Activated B cell treated with CpG ODN at 0.5 μM for 24 hours (primary cell): Measurements from ENCODE around the gene TUBGCP3. TPM values are rescaled to one million over a fixed set of nuclear protein-coding genes. Genes with fewer than 3 reads are reported as not detected.

Experiments
- ATAC-seq: fragments of 200-7000 bp; cut with Tn5 transposase; one replicate; pipeline ENCODE4 v1.10.0; 2021; ENCODE audit warnings: low read depth, mild to moderate bottlenecking, moderate library complexity
- CTCF ChIA-PET: fragments of 350-600 bp; sonication (Branson Sonifier 250); formaldehyde crosslinking; loops from one replicate; lab custom pipeline; 2021; ENCODE audit warnings: antibody characterized with exemption; lab: Charles Lee
- POLR2A ChIA-PET: fragments of 350-600 bp; sonication (Branson Sonifier 250); formaldehyde crosslinking; loops from one replicate; lab custom pipeline; 2021; ENCODE audit warnings: antibody characterized with exemption; lab: Charles Lee
- DNase-seq: peaks from one replicate; pipeline ENCODE4 v3.0.0; 2022
- H3K27ac Mint-ChIP-seq: one replicate; pipeline ENCODE4 v1.8.0; 2020; ENCODE audit warnings: mixed read lengths
- H3K27me3 Mint-ChIP-seq: one replicate; pipeline ENCODE4 v1.8.0; 2021; ENCODE audit warnings: mixed read lengths
- H3K36me3 Mint-ChIP-seq: one replicate; pipeline ENCODE4 v1.8.0; 2021; ENCODE audit warnings: low read depth, mixed read lengths
- H3K4me1 Mint-ChIP-seq: one replicate; pipeline ENCODE4 v1.8.0; 2021; ENCODE audit warnings: mixed read lengths
- H3K4me3 Mint-ChIP-seq: one replicate; pipeline ENCODE4 v1.8.0; 2020; ENCODE audit warnings: mild to moderate bottlenecking, mixed read lengths
- H3K9me3 Mint-ChIP-seq: one replicate; pipeline ENCODE4 v1.8.0; 2020; ENCODE audit warnings: mixed read lengths
- intact Hi-C: fragments of 100-400 bp; cut with micrococcal nuclease; formaldehyde crosslinking; loops from one replicate; pipeline ENCODE4 v1.15.1; 2024
- total RNA-seq: library from RNA; stranded (reverse); gene quantifications from 2 replicates; pipeline ENCODE4 v1.2.3, GENCODE V29; 2022
- TF ChIP-seq, protein P1 (sequence below): fragments of 200-600 bp; IDR thresholded peaks from one replicate; pipeline ENCODE4 v1.8.0; 2022; ENCODE audit warnings: antibody characterized with exemption, mild to moderate bottlenecking

The TUBGCP3 gene
- total RNA-seq, 1 donor from 2014 or later = 57.4 TPM

DNA sequence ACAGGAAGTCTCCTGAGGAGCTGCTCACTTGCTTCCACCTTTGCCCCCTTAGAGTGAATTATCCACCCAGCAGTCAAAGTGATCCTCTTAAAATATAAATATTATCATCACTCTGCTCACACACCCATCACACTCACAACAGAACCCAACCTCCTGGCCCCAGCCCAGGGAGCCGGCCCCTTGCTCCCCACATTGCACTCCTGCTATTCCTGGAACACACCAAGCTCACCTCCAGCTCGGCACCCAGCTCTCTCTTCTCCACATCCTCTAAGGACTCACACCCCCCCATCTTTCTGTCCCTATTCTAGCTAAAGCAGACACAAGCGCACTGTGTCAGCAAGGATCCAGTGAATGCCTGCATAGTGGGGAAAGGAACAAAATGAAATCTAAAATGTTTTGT is 7.0 kb downstream of the TUBGCP3 start:
- Mint-ChIP-seq H3K36me3 (peaks cover 12% of the 10 kb centered on the region), H3K4me1 (peaks cover 47% of the 10 kb centered on the region), H3K27me3 (no peaks in the 10 kb centered on the region), H3K9me3 (no peaks in the 10 kb centered on the region), H3K27ac (no peak overlapping the region), H3K4me3 (no peak overlapping the region)
- TF ChIP-seq, protein P1, sequence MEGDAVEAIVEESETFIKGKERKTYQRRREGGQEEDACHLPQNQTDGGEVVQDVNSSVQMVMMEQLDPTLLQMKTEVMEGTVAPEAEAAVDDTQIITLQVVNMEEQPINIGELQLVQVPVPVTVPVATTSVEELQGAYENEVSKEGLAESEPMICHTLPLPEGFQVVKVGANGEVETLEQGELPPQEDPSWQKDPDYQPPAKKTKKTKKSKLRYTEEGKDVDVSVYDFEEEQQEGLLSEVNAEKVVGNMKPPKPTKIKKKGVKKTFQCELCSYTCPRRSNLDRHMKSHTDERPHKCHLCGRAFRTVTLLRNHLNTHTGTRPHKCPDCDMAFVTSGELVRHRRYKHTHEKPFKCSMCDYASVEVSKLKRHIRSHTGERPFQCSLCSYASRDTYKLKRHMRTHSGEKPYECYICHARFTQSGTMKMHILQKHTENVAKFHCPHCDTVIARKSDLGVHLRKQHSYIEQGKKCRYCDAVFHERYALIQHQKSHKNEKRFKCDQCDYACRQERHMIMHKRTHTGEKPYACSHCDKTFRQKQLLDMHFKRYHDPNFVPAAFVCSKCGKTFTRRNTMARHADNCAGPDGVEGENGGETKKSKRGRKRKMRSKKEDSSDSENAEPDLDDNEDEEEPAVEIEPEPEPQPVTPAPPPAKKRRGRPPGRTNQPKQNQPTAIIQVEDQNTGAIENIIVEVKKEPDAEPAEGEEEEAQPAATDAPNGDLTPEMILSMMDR = no peak
- ChIA-PET CTCF (no interaction called here), POLR2A (no interaction called here)
- intact Hi-C loops = loop anchor here (5.0 to 10.0 kb wide), 3 partner anchors 34 to 1866 kb away; partner anchors contain the start of genes ING1 and LAMP1
- DNase-seq = no peak
- ATAC-seq = no peak

GRCh38 chr13:112580211-112580610 is 7.7 kb downstream of the TUBGCP3 start:
- DNase-seq (no peak), ATAC-seq (no peak)
- Mint-ChIP-seq H3K27me3 (no peaks in the 10 kb centered on the region), H3K9me3 (no peaks in the 10 kb centered on the region), H3K36me3 (peaks cover 12% of the 10 kb centered on the region), H3K4me1 (peaks cover 53% of the 10 kb centered on the region), H3K27ac (no peak overlapping the region), H3K4me3 (no peak overlapping the region)
- TF ChIP-seq, protein P1 = no peak
- ChIA-PET CTCF (no interaction called here), POLR2A (no interaction called here)
- intact Hi-C loops = loop anchor here (5.0 to 10.0 kb wide), 3 partner anchors 33 to 1865 kb away; partner anchors contain the start of genes ING1 and LAMP1

GRCh38 chr13:112579310-112579843 is 8.6 kb downstream of the TUBGCP3 start:
- intact Hi-C loops = no loop called here
- H3K4me1 Mint-ChIP-seq = peaks cover 62% of the 10 kb centered on the region
- H3K9me3 Mint-ChIP-seq = no peaks in the 10 kb centered on the region
- ATAC-seq (no peak), DNase-seq (no peak)
- no peak overlapping the region for H3K27ac Mint-ChIP-seq
- H3K36me3 Mint-ChIP-seq = peaks cover 12% of the 10 kb centered on the region
- no peak overlapping the region for H3K4me3 Mint-ChIP-seq
- CTCF ChIA-PET = no interaction called here
- POLR2A ChIA-PET = no interaction called here
- TF ChIP-seq, protein P1 = no peak
- H3K27me3 Mint-ChIP-seq = no peaks in the 10 kb centered on the region

DNA sequence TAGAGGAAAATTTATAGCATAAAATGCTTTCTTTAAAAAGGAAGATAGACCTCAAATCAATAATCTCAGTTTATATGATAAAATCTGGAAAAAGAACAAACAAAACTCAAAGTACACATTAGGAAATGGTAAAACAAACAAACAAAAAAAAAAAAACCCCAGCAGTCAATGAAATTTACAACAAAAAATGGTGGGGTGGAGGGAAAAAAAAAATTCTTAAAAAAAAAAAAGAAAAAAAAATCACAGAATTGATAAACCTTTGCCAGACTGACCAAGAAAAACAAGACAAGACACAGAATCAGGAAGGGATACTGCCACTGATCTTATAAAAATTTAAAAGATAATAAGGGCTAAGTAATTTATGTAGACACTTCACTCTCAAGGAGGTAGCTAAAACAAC is 11.2 kb downstream of the TUBGCP3 start:
- H3K27ac Mint-ChIP-seq = no peak overlapping the region
- ATAC-seq = no peak
- TF ChIP-seq, protein P1 = no peak
- H3K27me3 Mint-ChIP-seq = no peaks in the 10 kb centered on the region
- no peak overlapping the region for H3K4me3 Mint-ChIP-seq
- peaks cover 55% of the 10 kb centered on the region for H3K4me1 Mint-ChIP-seq
- CTCF ChIA-PET = no interaction called here
- peaks cover 15% of the 10 kb centered on the region for H3K36me3 Mint-ChIP-seq
- intact Hi-C loops = no loop called here
- POLR2A ChIA-PET = no interaction called here
- no peaks in the 10 kb centered on the region for H3K9me3 Mint-ChIP-seq
- no peak for DNase-seq

DNA sequence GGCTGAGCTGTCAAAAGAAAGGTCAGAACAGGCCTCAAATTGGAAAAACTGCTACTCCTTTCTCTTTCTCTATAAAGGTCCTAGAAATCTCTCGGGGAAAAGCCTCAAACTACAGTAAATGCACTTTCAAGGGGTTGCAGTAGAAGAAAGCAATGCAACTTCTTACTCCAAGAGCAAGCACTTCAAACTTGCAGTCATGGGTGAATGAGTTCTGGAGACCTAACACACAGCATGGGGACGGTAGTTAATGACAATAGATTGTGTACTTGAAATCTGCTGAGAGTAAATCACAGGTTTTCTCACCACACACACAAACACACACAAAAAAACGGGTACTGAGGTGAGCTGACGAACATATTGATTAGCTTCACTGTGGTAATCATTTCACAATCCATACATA is 11.8 kb downstream of the TUBGCP3 start:
- Mint-ChIP-seq H3K27me3 (no peaks in the 10 kb centered on the region), H3K4me3 (no peak overlapping the region), H3K36me3 (peaks cover 15% of the 10 kb centered on the region), H3K9me3 (no peaks in the 10 kb centered on the region), H3K4me1 (peaks cover 55% of the 10 kb centered on the region), H3K27ac (no peak overlapping the region)
- ATAC-seq (no peak), DNase-seq (no peak)
- ChIA-PET POLR2A (no interaction called here), CTCF (no interaction called here)
- intact Hi-C loops = no loop called here
- TF ChIP-seq, protein P1 = no peak
